Activated CD4-positive, alpha-beta T cell treated with anti-CD3 and anti-CD28 coated beads, Interleukin-2, amount 10 ng/mL, durations not matched to agents 7 days and 5 days (primary cell): ENCODE results near the gene RFFL. TPM values are rescaled to one million over a fixed set of nuclear protein-coding genes. Genes with fewer than 3 reads are reported as not detected.

ENCODE experiments used
- CTCF ChIA-PET: fragments of 350-600 bp; sonication (Branson Sonifier 250); formaldehyde crosslinking; loops from one replicate; lab custom pipeline; 2021; ENCODE audit warnings: antibody characterized with exemption; lab: Charles Lee
- POLR2A ChIA-PET: fragments of 350-600 bp; sonication (Branson Sonifier 250); formaldehyde crosslinking; loops from one replicate; lab custom pipeline; 2021; ENCODE audit warnings: antibody characterized with exemption; lab: Charles Lee
- DNase-seq: peaks from one replicate; pipeline ENCODE4 v3.0.0-alpha.2; 2020
- H3K27ac Mint-ChIP-seq: one replicate; pipeline ENCODE4 v1.8.0; 2021; ENCODE audit warnings: mild to moderate bottlenecking, moderate library complexity, mixed read lengths
- H3K27me3 Mint-ChIP-seq: one replicate; pipeline ENCODE4 v1.8.0; 2021; ENCODE audit warnings: mixed read lengths
- H3K36me3 Mint-ChIP-seq: one replicate; pipeline ENCODE4 v1.8.0; 2021; ENCODE audit warnings: low read depth, mixed read lengths
- H3K4me1 Mint-ChIP-seq: one replicate; pipeline ENCODE4 v1.8.0; 2021; ENCODE audit warnings: mixed read lengths
- H3K4me3 Mint-ChIP-seq: one replicate; pipeline ENCODE4 v1.8.0; 2021; ENCODE audit warnings: mild to moderate bottlenecking, moderate library complexity, mixed read lengths
- H3K9me3 Mint-ChIP-seq: one replicate; pipeline ENCODE4 v1.8.0; 2021; ENCODE audit warnings: mixed read lengths
- total RNA-seq, 2 experiments: library from RNA; stranded (reverse); gene quantifications; one replicate each; pipeline ENCODE4 v1.2.3, GENCODE V29; 2021

RFFL gene
- total RNA-seq, 2 experiments from 2014 or later, result 36.0 to 40.1 TPM

DNA sequence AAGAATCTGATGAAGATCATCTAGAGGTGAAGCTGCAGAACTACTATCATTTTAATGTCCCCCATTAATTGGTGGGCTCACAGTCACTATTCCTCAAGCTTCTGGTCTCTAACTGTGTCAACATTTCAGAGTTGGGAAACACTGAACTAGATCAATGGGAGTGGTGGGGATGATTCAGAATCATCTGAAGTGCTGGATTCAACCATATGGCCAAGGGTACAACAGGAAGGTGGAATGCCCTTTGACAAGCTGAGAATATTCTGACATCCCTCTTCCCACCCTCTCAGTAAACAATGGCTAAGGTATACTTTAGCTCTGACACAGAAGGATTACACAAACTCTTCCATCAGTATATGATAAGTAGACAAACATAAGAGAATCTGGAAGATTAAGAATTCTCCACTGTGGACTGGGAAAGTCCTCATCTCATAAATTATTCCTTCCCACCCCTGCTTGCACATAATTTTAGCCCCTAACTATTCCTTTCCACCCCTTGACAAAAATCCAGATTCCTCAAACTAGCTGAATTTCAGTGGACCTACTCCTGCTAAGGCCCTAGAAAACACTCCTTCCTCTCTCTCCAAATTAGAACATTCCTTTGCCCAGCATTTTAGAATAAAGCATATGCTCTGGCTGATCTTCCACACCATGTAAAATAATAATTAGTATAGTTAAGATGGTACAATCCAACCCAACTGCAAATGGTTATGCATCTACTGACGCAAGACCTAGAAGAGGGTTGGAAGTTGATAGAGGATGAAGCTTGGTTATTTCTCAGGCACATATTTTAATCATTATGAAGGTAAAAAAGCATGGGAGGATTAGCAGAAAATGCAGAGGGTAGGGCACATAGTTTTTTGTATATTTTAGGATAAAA lies 16.3 kb upstream of the RFFL start:
- Mint-ChIP-seq H3K4me1 (peaks cover 69% of the 10 kb centered on the region), H3K4me3 (no peak overlapping the region), H3K36me3 (peaks cover 22% of the 10 kb centered on the region), H3K27me3 (no peaks in the 10 kb centered on the region), H3K9me3 (no peaks in the 10 kb centered on the region), H3K27ac (peak overlapping the region; percentile 88)
- POLR2A ChIA-PET, result no interaction called here
- no peak for DNase-seq
- CTCF ChIA-PET, result interaction anchor here (0.8 to 3.0 kb wide), 5 partner anchors 10 to 58 kb away, joined by 3 to 12 read pairs (median 3); partner anchors contain the start of gene RFFL

DNA sequence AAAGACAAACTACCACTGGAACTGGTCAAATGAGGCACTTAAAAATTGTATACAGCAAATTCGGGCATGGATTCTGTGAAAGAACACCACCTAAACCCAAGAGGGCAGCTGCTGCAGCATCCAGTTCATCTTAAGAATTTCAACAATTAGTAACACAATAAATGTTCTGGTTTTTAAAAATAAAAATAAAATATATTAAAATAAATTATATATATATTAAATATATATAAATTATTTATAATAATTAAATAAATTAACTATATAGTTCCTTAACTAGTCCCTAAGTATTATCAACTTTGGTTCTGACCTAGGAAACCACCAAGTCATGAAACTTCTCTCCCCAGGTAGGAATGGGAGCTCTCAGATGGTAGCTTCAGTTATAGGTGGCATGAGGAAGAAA lies 13.4 kb upstream of the RFFL start:
- POLR2A ChIA-PET, result no interaction called here
- H3K27me3 Mint-ChIP-seq, result no peaks in the 10 kb centered on the region
- no peaks in the 10 kb centered on the region for H3K9me3 Mint-ChIP-seq
- CTCF ChIA-PET, result interaction anchor here (1.0 to 1.4 kb wide), 2 partner anchors 17 to 23 kb away, joined by 3 to 4 read pairs; no protein-coding TSS in a partner anchor
- peaks cover 28% of the 10 kb centered on the region for H3K36me3 Mint-ChIP-seq
- no peak overlapping the region for H3K4me3 Mint-ChIP-seq
- no peak for DNase-seq
- H3K27ac Mint-ChIP-seq, result no peak overlapping the region
- peaks cover 78% of the 10 kb centered on the region for H3K4me1 Mint-ChIP-seq

DNA sequence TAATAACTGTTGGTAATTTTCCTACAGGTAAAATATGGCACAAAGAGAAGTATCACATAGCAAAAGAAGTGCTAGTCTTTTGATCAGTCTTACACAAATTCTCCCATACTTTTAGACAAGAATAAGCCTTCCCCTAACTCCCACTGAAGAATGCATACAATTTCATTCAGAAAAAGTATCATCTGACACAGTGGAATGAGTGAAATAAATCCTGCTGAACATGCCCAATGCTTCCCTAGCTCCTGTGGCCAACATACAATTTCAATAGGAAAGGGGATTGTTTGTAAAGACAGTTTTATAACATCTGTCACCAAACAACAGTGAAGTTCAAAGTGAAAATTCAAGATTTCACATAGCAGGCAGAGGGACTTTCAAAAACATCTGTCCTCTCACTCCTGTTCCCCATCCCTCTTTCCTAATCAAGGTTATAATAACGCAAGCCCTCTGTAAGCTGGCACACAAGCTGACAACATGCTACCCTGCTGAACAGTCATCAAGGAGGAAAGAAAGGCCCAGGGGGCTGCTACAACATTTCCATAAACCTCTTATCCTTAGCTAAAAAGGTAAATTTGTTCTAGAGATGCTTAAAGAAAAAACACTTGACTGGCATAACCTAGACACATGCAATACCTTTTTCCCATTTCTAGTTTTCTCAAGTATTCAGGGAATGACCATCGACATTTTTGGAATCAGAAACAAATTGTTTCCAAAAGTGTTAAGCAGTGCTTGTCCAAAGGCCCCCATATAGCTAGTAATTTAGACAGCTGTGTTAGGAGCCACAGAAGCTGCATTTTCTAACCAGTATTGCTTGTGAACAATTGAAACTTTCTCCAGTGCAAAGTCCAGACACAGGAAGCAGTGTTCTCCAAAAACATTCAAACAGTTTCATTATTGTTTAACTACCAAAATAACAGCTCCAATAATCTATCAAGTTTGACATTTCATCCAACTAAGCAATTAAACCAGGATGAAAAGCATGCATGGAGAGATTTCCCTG lies 11.5 kb upstream of the RFFL start:
- Mint-ChIP-seq H3K27me3 (no peaks in the 10 kb centered on the region), H3K4me1 (peaks cover 67% of the 10 kb centered on the region), H3K27ac (peak overlapping the region; percentile 16), H3K9me3 (no peaks in the 10 kb centered on the region), H3K4me3 (no peak overlapping the region), H3K36me3 (peaks cover 39% of the 10 kb centered on the region)
- no peak for DNase-seq
- ChIA-PET POLR2A (no interaction called here), CTCF (interaction anchor here (1.2 to 2.4 kb wide), 4 partner anchors 10 to 15 kb away, joined by 3 to 11 read pairs (median 4); no protein-coding TSS in a partner anchor)

DNA sequence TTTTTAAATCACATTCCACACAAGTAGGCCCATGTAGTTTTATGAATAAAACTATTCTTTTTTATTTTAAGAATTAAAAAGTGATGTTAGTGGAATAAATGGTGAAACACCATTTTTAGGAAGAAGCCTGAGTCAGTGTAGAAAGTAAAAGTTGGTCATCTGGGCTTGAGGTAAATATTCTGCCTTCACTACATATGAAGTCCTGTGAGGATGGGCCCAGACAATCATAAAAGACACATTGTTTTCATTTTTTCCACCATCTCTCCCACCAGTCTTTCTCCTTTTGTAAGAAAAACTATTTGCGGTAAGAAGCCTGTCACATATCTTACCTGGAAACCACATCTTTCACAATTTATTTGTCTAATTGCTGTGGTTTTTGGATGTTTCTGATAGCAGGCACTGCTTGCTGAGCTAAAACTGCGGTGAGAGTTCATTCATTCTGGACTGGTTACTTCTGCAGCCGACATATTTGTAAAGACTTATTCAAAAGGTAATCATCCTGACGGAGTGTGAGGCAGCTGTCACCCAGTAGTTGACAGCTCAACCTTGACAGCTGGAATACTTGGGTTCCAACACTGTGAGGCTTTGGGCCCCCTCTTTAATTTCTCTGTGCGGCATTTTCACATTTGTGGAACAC lies 10.6 kb upstream of the RFFL start:
- ChIA-PET POLR2A (no interaction called here), CTCF (interaction anchor here (1.2 to 2.4 kb wide), 3 partner anchors 9 to 11 kb away, joined by 3 to 11 read pairs (median 3); no protein-coding TSS in a partner anchor)
- H3K9me3 Mint-ChIP-seq, result no peaks in the 10 kb centered on the region
- peak overlapping the region; percentile 16 for H3K27ac Mint-ChIP-seq
- H3K4me1 Mint-ChIP-seq, result peaks cover 67% of the 10 kb centered on the region
- no peak overlapping the region for H3K4me3 Mint-ChIP-seq
- peaks cover 31% of the 10 kb centered on the region for H3K36me3 Mint-ChIP-seq
- DNase-seq, result no peak
- H3K27me3 Mint-ChIP-seq, result no peaks in the 10 kb centered on the region

DNA sequence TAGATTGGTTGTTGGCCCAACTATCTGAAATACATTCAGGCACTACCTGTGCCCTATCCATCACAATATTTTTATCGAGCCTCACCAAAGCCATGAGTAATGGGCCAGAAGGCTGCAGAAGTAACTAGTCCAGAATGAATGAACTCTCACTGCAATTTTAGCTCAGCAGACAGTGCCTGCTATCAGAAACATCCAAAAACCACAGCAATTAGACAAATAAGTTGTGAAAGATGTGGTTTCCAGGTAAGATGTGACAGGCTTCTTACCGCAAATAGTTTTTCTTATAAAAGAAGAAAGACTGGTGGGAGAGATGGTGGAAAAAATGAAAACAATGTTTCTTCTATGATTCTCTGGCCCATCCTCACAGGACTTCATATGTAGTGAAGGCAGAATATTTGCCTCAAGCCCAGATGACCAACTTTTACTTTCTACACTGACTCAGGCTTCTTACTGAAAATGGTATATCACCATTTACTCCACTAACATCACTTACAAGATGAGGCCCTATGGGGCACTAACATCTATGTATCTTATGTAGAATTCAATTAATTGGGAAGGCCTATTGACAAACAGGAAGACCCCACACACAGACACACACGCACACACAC lies 9.8 kb upstream of the RFFL start:
- H3K9me3 Mint-ChIP-seq, result no peaks in the 10 kb centered on the region
- POLR2A ChIA-PET, result interaction anchor here (0.8 kb wide), 1 partner anchor 15 kb away, joined by 8 read pairs; no protein-coding TSS in a partner anchor
- H3K27ac Mint-ChIP-seq, result peak overlapping the region; percentile 78
- peak overlapping the region; percentile 35 for H3K4me3 Mint-ChIP-seq
- peaks cover 72% of the 10 kb centered on the region for H3K4me1 Mint-ChIP-seq
- no peaks in the 10 kb centered on the region for H3K27me3 Mint-ChIP-seq
- H3K36me3 Mint-ChIP-seq, result peaks cover 31% of the 10 kb centered on the region
- DNase-seq, result no peak
- CTCF ChIA-PET, result no interaction called here

DNA sequence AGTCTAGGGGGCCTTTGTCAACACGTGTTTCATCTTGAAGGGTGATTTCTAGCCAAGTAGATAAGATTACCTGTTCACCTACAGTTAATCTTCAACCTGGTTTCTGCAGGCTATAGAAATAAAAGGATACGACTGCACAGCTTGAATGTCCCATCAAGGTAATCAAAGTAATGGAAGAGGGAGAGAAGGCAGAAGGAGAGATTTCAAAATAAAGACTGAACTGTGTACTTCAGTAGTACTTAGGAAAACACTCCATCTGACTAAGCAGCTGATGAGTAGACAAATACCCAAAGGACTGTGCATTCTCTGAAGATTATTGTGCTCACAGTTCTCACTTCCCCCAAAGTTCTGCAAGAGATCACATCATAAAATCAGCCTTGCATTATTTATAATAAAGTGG lies 5.8 kb upstream of the RFFL start:
- ChIA-PET CTCF (interaction anchor here (1.0 to 1.6 kb wide), 5 partner anchors 10 to 95 kb away, joined by 3 to 7 read pairs (median 4); no protein-coding TSS in a partner anchor), POLR2A (no interaction called here)
- Mint-ChIP-seq H3K9me3 (no peaks in the 10 kb centered on the region), H3K36me3 (peaks cover 28% of the 10 kb centered on the region), H3K4me1 (peaks cover 71% of the 10 kb centered on the region), H3K27me3 (no peaks in the 10 kb centered on the region), H3K27ac (no peak overlapping the region), H3K4me3 (no peak overlapping the region)
- no peak for DNase-seq

DNA sequence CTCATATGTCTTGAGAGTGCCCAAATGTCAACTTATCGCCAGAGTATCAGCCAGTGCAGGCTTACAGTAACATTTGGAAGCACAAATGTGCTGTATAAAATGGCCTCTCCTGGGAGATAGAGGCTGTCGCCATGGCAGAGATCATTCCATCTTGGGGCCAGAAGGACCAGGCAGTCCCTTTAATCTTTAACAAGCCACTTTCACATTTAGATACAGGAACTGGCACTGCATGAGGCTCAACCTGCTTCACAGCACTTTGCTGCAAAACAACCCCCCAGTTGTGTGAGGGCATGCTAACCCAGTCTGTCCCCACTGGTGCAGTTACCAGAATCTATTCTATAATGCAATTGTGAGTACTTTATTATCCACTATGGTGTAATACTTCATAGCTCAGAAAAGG lies 4.7 kb upstream of the RFFL start:
- Mint-ChIP-seq H3K4me1 (peaks cover 72% of the 10 kb centered on the region), H3K27me3 (no peaks in the 10 kb centered on the region), H3K36me3 (peaks cover 28% of the 10 kb centered on the region), H3K27ac (no peak overlapping the region), H3K9me3 (no peaks in the 10 kb centered on the region), H3K4me3 (no peak overlapping the region)
- CTCF ChIA-PET, result interaction anchor here (0.6 to 1.0 kb wide), 3 partner anchors 9 to 55 kb away, joined by 3 to 5 read pairs (median 3); no protein-coding TSS in a partner anchor
- POLR2A ChIA-PET, result interaction anchor here (1.2 kb wide), 1 partner anchor 13 kb away, joined by 4 read pairs; no protein-coding TSS in a partner anchor
- DNase-seq, result no peak

DNA sequence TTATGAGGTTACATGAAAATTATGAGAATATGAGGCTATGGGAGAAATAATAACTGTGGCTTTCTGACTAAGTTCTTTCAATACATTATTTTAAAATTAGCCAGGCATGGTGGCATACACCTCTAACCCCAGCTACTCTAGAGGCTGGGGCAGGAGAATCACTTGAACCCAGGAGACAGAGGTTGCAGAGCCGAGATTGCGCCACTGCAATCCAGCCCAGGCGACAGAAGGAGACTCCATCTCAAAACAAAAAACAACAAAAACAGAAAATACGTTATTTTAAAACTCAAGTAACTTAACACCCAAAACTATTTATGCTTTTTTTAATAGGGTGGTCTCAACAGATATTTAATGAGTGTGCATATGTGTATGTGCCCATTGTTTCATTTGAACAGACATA lies 2.4 kb upstream of the RFFL start:
- no peaks in the 10 kb centered on the region for H3K27me3 Mint-ChIP-seq
- peaks cover 69% of the 10 kb centered on the region for H3K4me1 Mint-ChIP-seq
- CTCF ChIA-PET, result interaction anchor here (0.6 to 2.5 kb wide), 5 partner anchors 9 to 32 kb away, joined by 3 to 14 read pairs (median 9); no protein-coding TSS in a partner anchor
- no peak for DNase-seq
- POLR2A ChIA-PET, result interaction anchor here (0.5 kb wide), 1 partner anchor 31 kb away, joined by 3 read pairs; no protein-coding TSS in a partner anchor
- H3K4me3 Mint-ChIP-seq, result no peak overlapping the region
- peaks cover 28% of the 10 kb centered on the region for H3K36me3 Mint-ChIP-seq
- H3K9me3 Mint-ChIP-seq, result no peaks in the 10 kb centered on the region
- H3K27ac Mint-ChIP-seq, result no peak overlapping the region

DNA sequence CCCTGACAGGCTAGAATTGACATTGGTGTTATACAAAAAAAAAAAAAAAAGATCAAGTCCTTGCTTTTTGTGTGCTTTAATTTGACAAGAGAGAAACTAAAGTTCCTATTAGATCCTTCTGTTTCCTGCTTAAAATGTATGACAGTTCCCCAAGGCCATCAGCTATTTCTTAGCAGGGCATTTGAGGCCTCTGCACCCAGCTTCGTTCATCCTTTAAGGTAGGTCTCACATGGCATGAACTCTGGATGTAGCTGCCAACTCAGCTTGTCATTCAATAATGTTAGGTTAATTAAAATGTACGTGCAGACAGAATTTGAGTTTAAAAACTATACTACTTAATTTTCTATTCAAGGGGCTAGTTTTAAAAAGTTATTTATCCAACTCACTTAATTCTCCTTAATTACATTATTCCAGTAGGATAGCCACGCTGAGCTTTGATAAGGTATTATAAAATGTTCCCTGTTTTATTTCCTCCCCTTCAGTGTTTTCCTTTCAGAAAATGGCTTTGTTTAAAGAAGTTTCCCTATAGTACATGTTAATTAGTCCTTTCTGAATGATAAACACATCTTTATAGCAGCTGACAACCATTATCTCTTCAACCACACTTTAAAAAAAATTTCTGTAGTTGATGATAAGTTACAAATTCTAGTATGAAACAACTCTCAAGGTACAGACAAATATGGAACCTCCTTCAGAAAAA lies 1.2 kb upstream of the RFFL start:
- no peaks in the 10 kb centered on the region for H3K27me3 Mint-ChIP-seq
- peaks cover 66% of the 10 kb centered on the region for H3K4me1 Mint-ChIP-seq
- ChIA-PET CTCF (interaction anchor here (0.6 to 3.1 kb wide), 8 partner anchors 10 to 25 kb away, joined by 3 to 15 read pairs (median 8); no protein-coding TSS in a partner anchor), POLR2A (interaction anchor here (0.6 to 0.9 kb wide), 5 partner anchors 20 to 307 kb away, joined by 3 to 9 read pairs (median 3); no protein-coding TSS in a partner anchor)
- no peak overlapping the region for H3K4me3 Mint-ChIP-seq
- DNase-seq, result no peak
- no peaks in the 10 kb centered on the region for H3K9me3 Mint-ChIP-seq
- H3K27ac Mint-ChIP-seq, result peak overlapping the region; percentile 93
- peaks cover 37% of the 10 kb centered on the region for H3K36me3 Mint-ChIP-seq

DNA sequence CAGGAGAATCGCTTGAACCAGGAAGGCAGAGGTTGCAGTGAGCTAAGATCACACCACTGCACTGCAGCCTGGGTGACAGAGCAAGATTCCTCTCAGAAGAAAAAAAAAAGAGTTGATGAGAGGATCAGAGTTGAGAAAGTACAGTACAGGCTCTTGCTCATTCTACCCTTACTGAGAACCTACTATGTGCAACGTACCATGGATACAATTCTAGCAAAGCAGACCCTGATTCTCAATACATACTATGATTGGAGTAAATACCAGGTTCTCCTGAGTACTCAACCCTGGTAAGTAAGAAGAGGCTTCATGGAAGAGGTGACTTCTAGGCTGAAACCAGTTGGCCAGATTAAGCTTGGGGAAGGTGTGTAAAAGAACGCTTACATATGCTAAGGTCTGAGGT lies 1.2 kb downstream of the RFFL start:
- Mint-ChIP-seq H3K36me3 (peaks cover 48% of the 10 kb centered on the region), H3K27me3 (no peaks in the 10 kb centered on the region), H3K27ac (peak overlapping the region; percentile 93), H3K4me3 (no peak overlapping the region), H3K4me1 (peaks cover 53% of the 10 kb centered on the region), H3K9me3 (no peaks in the 10 kb centered on the region)
- ChIA-PET POLR2A (no interaction called here), CTCF (interaction anchor here (0.5 to 3.1 kb wide), 5 partner anchors 9 to 765 kb away, joined by 3 to 15 read pairs (median 4); no protein-coding TSS in a partner anchor)
- no peak for DNase-seq
